Measurements from ENCODE around the gene PTPRN2.

- TF ChIP-seq CTCF (IDR thresholded peaks at IDR 0.05) (no peak), POLR2AphosphoS5 (IDR thresholded peaks at IDR 0.05; ENCODE audit: low read depth, low read length) (no peak), REST (IDR thresholded peaks at IDR 0.05; ENCODE audit: insufficient read depth in 1 of 2, low read depth in 2 of 2, low read length in 1 of 2) (no peak), SIN3A (IDR thresholded peaks at IDR 0.05; ENCODE audit: borderline replicate concordance, insufficient read depth, low read depth, low read length) (no peak)
These were observed 85.4 kb downstream of the PTPRN2 start for GRCh38 chr7:158502068-158502750.
